Glutamatergic neuron (in vitro differentiated cells): Measurements from ENCODE around the gene RXRG. TPM values are rescaled to one million over a fixed set of nuclear protein-coding genes. Genes with fewer than 3 reads are reported as not detected.

Experiments
- DNase-seq: peaks from one replicate; pipeline ENCODE4 v3.0.0; 2022
- H3K27ac Mint-ChIP-seq: one replicate; pipeline ENCODE4 v1.8.0; 2020; ENCODE audit warnings: mild to moderate bottlenecking, mixed read lengths, inconsistent platforms; ENCODE audit not compliant: unreplicated experiment
- H3K27me3 Mint-ChIP-seq: one replicate; pipeline ENCODE4 v1.8.0; 2020; ENCODE audit warnings: mild to moderate bottlenecking, moderate library complexity, mixed read lengths, inconsistent platforms; ENCODE audit not compliant: unreplicated experiment
- H3K36me3 Mint-ChIP-seq: one replicate; pipeline ENCODE4 v1.8.0; 2020; ENCODE audit warnings: mild to moderate bottlenecking, mixed read lengths, inconsistent platforms; ENCODE audit not compliant: unreplicated experiment
- H3K4me1 Mint-ChIP-seq: one replicate; pipeline ENCODE4 v1.8.0; 2020; ENCODE audit warnings: mild to moderate bottlenecking, low read depth, mixed read lengths, inconsistent platforms; ENCODE audit not compliant: unreplicated experiment
- H3K4me3 Mint-ChIP-seq: one replicate; pipeline ENCODE4 v1.8.0; 2020; ENCODE audit warnings: mild to moderate bottlenecking, mixed read lengths, inconsistent platforms; ENCODE audit not compliant: unreplicated experiment
- H3K9me3 Mint-ChIP-seq: one replicate; pipeline ENCODE4 v1.8.0; 2020; ENCODE audit warnings: mild to moderate bottlenecking, moderate library complexity, mixed read lengths, inconsistent platforms; ENCODE audit not compliant: unreplicated experiment
- CTCF ChIP-seq: fragments of 200-600 bp; sonication (generic); IDR thresholded peaks from one replicate; pipeline ENCODE4 v1.5.0; 2021; ENCODE audit not compliant: partially characterized antibody, unreplicated experiment
- total RNA-seq: library from RNA; stranded (reverse); fragmentation: NEBNext Ultra II Directional; extraction: Animal tissue kit (Norgen Biotek cat#: 25700); gene quantifications from one replicate; pipeline ENCODE4 v1.2.1, GENCODE V29; 2021; ENCODE audit not compliant: unreplicated experiment

The RXRG gene
- total RNA-seq, 1 donor from 2014 or later, result 10.4 TPM

DNA sequence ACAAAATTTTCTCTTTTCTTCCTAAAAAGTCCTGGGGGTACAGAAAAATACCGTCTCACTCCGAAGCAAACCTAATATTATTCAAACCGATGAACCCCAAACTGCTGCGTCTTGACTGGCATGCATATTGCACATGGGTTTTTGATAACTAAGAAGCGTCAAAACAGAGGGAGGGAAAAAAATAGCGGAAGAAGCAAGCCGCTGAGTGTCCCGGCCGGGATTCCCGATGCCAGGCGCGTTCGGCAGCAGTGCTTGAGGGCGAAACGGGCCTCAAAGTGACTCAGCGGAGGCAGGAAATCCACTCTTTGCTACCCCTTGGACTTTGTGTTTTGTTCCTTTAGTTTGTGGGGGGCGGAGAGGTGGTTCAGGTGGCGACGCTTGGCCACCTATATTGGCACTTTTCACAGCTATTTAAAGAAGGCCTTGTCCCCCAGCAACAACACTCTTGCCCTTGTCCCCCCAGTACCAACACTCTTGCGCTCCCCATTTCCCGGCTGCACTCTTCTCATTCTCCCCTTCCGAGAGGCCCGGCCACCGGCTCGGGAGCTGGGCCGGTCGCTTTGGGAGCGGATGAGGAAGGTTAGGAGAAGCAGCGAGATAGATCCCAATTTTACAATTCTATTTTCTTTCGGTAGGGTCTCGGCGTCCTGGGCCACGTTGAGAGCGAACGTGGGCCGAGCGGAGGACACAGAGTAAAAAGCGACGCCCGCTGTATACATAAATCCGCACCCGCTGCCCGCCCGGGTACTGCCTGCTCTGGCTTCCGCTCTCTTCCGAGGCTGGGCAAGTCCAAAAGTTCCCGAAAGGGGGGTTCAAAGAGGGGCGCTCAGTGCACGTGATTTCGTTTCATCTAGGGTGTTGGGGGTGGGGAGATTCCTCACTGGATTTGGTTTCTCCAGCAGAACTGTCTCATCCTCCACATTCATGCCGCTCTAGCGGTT is 90.9 kb downstream of the RXRG start:
- no peaks in the 10 kb centered on the region for H3K36me3 Mint-ChIP-seq
- DNase-seq, result peak; percentile 31
- peaks cover 9% of the 10 kb centered on the region for H3K9me3 Mint-ChIP-seq
- peak overlapping the region; percentile 75 for H3K4me3 Mint-ChIP-seq
- peaks cover 30% of the 10 kb centered on the region for H3K27me3 Mint-ChIP-seq
- peaks cover 20% of the 10 kb centered on the region for H3K4me1 Mint-ChIP-seq
- no peak overlapping the region for H3K27ac Mint-ChIP-seq
- no peak for TF ChIP-seq CTCF

- Mint-ChIP-seq H3K27ac (no peak overlapping the region), H3K4me3 (peak overlapping the region; percentile 84)
Observed at GRCh38 chr1:165352442-165353293, 92.3 kb downstream of the RXRG start.

DNA sequence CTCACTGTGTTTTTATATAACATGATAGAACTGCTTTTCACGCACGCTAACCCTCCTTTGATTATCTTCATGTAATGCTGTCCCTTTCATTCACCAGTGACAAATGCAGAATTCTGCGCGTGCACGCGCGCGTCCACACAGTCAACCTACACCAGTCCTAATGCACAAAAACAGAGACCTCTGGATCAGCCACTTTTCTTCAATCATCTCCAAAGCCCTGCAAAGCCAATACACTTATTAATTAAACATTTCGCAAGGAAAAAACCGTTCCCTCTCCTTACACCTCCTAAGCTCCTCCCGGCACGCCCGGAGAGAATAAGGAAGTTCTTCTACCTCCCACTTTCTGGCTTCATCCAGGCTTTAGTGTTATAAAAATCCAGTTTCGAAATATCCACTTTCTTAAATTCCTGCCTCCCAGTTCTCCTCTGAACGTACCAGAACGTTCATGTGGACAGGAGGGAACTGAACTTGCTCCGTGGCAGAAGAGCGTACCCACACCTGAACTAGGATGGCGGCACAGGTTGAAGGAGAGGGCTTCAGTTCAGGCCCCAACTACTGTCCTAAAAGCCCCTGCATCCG is 93.0 kb downstream of the RXRG start:
- Mint-ChIP-seq H3K9me3 (peaks cover 9% of the 10 kb centered on the region), H3K36me3 (no peaks in the 10 kb centered on the region), H3K27ac (no peak overlapping the region), H3K27me3 (peaks cover 23% of the 10 kb centered on the region), H3K4me1 (peaks cover 20% of the 10 kb centered on the region), H3K4me3 (peak overlapping the region; percentile 84)
- no peak for TF ChIP-seq CTCF
- no peak for DNase-seq

More at GRCh38 chr1:165352442-165353293, 92.3 kb downstream of the RXRG start:
- Mint-ChIP-seq H3K27me3 (peaks cover 23% of the 10 kb centered on the region), H3K4me1 (peaks cover 20% of the 10 kb centered on the region), H3K36me3 (no peaks in the 10 kb centered on the region), H3K9me3 (peaks cover 9% of the 10 kb centered on the region)
- peak; percentile 35 for DNase-seq
- no peak for TF ChIP-seq CTCF

Other genes with a start within 250 kb of the RXRG start
- gene LMX1A, start 88.4 kb downstream of the RXRG start, total RNA-seq, result not detected
- gene LRRC52, start 98.9 kb upstream of the RXRG start, total RNA-seq, result not detected
- gene MGST3, start 186.1 kb upstream of the RXRG start, total RNA-seq, result 128 TPM